ENCODE results near the gene ICA1L. TPM values are rescaled to one million over a fixed set of nuclear protein-coding genes. Genes with fewer than 3 reads are reported as not detected.
"Not testable (repeated sequence)": the region's sequence is repeated elsewhere in the genome, so short reads cannot be mapped to it uniquely, and the experiment has no call there.

ICA1L gene
- 9.7 and 14.4 TPM in 2 replicates for total RNA-seq (2014; rRNA removed; shearing (Covaris generic))

DNA sequence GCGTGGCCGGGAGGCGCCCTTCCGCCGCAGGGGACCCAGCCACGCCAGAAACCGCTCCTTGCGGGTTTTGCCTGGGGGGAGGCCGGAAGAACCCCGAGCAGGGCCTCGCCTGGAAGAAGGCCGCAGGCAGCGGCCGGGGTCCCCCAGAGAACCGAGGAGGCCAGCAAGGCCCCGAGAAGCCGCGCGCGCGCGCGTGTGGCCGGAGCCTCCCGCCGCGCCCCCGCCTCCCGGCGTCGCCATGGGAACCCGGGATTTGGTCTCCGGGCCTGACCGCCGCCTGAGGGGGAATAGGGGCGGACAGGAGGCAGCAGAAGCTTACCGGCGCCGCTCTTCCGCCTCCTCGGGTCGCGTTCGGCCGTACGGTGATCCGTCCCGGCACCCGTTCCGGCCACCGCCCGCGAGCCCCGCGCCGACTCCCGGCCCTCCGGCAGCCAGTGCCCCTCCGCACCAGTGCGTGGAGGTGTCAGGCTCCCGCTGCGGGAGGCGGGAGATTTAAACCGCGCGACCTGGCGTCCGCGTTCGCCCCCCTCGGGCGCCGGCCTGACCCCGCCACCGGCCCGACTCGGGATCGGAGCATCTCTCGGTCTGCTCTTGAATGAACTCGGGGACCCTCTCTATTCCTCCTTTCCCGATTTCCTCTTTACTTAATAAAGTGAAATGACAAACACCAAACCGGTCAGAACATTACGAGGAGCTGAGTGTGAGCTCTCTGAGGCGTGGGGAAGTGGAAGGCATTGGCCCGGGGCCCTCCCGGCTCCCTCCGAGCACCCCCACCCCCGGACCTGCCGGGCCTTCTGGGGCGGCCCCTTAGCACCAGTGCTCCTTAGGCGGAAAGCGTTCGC is at the start of gene ICA1L:
ICA1L (minus strand) TSS at position 467 of the 842 bp plus-strand sequence. CDS start 42,757 bp downstream, outside the sequence.
- DNase-seq (ENCODE audit: low spot score), result peak; percentile 50

DNA sequence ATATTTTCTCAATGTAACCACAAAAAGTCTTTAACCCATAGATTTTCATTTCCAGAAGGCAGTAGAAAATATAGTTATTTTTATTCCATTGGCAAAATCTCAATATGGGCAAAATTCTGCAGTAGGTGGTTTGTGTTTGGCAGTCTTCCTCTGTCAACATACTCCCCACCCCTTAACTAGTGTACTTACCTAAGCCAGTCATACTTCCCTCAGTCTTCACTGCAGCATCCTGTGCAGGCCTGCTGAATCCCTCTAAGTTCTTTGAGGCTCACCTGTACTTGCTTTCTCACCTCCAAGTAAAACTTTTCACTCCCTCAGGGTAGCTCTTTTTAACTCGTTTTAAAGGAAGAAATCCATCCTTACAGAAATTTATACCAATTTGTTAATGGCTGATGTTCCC is 47.3 kb upstream of the ICA1L start:
- DNase-seq (ENCODE audit: low spot score), result no peak

DNA sequence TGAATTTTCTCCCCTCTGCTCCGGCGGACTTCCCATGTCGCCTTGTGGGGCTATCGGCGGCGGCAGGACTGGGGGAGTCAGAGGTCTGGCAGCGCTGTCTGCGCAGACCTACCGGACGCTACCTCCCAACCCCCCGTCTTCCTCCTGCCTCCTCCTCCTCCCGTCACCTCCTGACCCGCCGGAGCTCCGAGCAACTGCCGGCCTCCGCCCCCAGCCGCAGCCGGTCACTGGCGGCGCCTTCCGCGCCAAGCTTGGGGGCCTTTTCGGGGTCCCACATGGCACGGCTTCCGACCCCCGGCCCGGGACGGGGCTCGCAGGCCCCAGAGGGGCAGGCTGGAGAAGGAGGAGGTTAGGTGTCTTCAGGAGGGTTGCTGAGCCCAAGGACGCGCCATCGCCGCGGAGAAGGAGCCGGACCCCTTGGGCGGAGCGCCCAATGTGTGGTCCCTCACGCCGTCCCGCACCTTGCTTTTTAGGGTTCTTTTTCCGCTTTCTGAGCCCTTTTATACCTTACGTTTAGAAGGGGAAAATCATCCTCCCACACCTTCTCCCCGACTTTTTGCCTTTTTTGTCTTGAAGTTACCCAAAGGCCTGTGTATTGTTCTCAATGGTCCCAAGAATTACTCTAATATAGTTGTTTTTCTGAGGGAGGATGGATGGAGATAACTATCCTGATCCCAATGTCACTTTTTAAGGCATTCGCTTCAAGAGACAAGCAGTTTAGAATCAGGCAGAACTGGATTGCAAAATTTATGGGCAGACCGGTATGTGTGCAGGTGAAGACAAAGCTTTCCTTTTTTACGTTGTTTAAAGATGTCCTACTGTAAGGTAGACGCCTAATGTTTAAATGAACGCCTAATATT is 41.0 kb upstream of the ICA1L start:
- not testable (repeated sequence) for DNase-seq (ENCODE audit: low spot score)

DNA sequence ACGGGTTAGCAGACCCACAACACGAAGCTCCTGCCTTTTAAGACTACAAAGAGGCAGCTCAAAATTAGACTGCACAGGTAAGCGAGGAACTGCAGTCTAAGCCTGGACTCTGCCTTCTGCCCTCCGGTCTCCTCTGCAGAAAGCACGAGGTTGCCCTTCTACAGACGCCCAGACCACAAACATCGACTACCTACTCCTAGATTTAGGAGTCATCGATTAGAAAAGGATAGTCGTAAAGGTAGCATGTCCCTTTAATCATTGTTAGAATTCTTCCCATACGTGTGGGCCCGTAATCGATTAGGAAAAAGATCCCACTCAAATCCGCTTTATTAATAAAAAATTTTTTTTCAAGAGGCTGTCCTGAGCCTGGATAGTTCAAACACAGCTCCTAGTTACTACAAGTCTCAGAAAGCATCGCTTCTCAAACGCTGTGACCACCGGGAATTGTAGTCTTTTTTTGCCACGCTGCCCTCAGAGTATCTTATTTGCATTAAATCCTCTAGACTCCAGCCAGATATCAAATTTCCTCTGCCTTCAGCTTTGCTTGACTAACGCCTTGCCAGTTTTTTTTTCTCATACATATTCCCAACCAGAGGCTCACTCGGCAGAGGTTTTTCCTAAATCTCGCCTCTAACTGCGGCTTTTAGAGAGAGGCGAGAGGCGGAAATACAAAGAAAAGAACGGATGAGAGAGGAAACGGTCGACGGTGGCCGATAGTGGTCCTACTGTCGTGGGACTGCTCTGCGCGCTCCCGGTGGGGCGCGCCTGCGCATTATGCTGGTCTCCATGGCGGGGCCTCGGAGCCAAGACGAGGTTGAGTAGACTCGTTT is 40.2 kb upstream of the ICA1L start, which contains the start of the genes CARF and WDR12:
CARF (plus strand) TSS at position 764 of the 830 bp plus-strand sequence. CDS start 29,628 bp downstream, outside the sequence.
WDR12 (minus strand) TSS at position 162 of the 830 bp plus-strand sequence. CDS start 197 bp downstream, outside the sequence.
- DNase-seq (ENCODE audit: low spot score), result peak; percentile 94

DNA sequence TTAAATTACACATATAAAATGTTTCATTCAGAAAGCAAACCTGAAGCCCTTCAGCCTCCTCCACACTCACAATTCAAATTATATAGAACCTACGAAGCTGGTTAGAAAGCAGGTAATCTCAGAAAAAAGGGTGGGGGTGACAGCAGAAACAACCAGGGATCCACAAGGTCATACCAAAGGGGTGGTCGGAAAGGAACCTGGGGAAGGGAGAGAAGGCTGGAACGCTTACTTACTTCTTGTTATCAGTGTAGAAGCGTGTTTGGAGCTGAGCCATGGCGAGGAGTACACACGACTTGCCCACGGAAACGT is 39.6 kb upstream of the ICA1L start:
- no peak for DNase-seq (ENCODE audit: low spot score)

DNA sequence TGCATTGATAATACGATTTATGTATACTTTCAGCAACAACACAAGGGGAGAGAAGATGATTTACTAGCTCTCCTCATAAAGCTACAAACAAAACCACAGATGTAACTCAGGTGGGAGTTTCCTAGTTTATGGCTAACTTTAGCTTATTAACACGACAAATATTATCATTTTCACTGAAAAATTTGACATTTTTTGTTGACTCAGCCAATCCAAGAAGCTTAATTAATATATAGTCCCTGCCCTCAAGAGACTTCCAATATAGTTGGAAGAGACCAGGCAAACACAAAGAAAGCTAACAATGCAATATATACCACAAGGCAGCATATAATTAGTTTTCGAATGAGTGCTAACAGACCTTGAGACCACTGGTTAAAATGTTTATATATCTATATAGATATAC is 39.1 kb upstream of the ICA1L start:
- DNase-seq (ENCODE audit: low spot score), result no peak

DNA sequence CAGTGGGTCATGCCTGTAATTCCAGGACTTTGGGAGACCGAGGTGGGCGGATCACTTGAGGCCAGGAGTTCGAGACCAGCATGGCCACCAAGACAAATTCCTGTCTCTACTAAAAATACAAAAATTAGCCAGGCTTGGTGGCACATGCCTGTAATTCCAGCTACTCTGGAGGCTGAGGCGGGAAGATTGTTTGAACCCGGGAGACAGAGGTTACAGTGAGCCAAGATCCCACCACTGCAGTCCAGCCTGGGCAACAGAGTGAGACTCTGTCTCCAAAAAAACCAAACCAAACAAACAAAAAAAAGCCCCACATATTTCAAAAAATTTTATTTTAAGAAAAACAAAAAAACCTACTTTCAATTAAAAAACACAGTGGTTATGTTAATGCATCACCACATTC is 38.7 kb upstream of the ICA1L start:
- DNase-seq (ENCODE audit: low spot score), result not testable (repeated sequence)

DNA sequence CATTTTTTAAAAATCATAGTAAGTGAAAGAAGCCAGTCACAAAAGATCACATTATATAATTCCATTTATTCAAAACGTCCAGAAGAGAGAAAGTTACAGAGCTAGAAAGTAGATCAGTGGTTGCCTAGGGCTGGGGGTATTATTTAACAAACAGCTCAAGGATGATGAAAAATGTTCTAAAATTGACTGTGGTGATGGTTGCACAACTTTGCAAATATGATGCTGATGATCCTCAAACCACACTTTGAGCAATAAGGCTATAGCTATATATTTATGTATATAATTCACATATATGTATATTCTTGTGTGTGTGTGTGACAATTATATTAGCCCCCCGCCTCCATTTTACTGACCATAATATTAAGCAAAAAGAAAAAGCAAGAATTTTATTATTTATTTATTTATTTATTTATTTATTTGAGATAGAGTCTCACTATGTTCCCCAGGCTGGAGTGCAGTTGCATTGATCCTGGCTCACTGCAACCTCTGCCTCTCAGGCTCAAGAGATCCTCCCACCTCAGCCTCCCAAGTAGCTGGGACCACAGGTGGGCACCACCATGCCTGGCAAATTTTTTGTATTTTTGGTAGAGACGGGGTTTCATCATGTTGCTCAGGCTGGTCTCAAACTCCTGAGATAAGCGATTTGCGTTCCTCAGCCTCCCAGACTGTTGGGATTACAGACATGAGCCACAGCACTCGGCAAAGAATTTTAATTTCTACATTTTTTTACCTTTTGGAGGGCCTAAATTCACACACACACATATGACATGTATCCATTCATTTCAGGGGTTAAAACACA is 38.0 kb upstream of the ICA1L start:
- no peak for DNase-seq (ENCODE audit: low spot score)

DNA sequence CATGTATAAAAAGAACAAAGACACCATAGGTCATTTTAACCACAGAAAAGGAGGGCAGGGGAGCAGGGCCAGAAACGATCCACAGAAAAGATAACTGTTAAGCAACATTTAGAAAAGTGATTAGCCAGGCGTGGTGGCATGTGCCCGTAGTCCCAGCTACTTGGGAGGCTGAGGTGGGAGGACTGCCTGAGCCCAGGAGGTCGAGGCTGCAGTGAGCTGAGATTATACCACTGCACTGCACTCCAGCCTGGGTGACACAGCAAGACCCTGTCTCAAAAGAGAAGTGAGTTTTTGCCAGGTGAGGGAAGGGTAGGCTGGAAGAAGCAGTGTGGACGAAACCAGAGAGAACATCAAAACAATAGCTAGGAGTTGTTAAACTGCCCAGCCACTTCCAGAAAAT is 36.6 kb upstream of the ICA1L start:
- no peak for DNase-seq (ENCODE audit: low spot score)

DNA sequence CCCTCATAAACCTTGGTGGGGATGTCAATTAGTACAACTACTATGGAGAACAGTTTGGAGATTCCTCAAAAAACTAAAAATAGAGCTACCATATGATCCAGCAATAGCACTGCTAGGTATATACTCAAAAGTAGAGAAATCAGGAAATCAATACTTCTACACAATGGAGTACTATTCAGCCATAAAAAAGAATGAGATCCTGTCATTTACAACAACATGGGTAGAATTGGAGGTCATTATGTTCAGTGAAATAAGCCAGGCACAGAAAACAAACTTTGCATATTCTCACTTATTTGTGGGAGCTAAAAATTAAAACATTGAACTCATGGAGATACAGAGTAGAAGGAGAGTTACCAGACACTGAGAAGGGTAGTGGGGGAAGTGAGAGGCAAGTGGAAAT is 33.9 kb upstream of the ICA1L start:
- not testable (repeated sequence) for DNase-seq (ENCODE audit: low spot score)

DNA sequence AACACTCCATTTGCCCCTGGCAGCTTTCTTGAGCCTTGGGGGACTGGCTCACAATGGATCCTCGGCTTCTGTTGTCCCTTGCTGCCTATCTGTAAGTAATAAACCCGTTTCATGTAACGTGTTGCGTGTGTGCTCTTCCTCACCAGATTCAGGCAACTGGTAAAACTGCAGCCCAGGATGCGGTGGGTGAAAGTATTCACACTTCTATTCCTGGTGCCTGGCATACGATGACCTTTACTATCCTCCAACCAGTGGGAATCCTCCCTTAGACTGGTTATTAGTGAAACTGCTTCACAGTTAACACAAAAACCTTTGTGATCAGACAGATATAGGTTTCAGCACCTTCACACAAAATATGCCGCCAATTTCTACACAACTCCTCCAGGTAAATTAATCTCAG is 13.6 kb upstream of the ICA1L start:
- DNase-seq (ENCODE audit: low spot score), result no peak

DNA sequence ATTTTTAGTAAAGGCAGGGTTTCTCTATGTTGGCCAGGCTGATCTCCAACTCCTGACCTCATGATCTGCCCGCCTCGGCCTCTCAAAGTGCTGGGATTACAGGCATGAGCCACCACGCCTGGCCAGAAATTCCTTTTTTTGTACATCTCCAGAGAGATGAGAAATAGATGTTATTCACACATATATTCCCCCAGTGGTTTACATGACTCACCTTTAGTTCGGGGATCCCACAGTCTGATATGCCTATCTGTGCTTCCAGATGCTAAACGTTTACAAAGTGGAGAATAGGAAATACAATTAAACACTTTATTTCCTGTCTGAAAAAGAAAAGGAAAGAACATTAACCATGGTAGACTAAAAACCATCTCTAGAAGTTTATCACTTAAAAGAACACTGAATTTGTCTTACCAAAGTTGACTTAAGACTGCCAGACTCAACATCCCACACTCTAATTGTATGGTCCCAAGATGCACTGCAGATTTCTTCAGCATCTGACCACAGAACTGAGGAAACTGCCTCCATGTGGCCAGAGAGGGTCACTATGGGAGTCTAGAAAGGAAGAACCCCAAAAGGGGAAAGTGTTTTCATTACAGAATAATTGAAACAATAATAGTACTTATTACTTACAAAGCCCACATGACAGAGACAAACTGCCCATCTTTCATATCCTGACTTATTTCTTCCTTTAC is 12.6 kb upstream of the ICA1L start:
- DNase-seq (ENCODE audit: low spot score), result peak; percentile 21

DNA sequence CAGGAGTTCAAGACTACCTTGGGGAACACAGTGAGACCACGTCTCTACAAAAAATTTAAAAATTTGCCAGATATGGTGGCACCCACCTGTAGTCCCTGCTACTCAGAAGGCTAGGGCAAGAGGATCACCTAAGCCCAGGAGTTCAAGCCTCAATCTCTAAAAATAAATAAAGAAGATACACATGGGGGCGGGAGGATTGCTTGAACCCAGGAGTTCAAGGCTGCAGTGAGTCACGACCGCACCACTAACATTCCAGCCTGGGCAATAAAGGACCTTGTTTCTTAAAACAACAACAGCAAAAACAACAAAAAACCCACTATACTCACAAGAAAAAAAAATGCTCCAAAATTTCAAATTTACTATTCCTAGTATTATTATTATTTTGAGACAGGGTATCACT is 10.0 kb upstream of the ICA1L start:
- DNase-seq (ENCODE audit: low spot score), result no peak

DNA sequence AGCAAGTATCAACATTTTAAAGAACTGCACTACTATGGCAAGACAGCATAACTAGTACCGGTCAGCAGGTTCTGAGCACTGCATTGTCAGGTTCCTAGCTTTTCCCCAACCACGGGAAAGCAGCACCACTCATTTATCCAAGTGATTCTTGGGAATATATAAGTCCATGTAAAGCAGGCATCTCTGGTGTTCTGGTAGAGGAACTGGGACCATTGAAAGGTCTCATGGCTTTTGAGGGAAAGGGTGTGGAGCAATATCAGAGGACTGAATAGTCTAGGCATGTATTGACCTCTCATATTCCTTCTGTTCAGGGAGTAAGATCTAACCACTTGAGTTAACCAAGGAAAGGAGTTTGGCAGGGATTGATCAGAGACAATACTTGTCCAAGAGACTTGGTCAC is 6.1 kb upstream of the ICA1L start:
- no peak for DNase-seq (ENCODE audit: low spot score)

DNA sequence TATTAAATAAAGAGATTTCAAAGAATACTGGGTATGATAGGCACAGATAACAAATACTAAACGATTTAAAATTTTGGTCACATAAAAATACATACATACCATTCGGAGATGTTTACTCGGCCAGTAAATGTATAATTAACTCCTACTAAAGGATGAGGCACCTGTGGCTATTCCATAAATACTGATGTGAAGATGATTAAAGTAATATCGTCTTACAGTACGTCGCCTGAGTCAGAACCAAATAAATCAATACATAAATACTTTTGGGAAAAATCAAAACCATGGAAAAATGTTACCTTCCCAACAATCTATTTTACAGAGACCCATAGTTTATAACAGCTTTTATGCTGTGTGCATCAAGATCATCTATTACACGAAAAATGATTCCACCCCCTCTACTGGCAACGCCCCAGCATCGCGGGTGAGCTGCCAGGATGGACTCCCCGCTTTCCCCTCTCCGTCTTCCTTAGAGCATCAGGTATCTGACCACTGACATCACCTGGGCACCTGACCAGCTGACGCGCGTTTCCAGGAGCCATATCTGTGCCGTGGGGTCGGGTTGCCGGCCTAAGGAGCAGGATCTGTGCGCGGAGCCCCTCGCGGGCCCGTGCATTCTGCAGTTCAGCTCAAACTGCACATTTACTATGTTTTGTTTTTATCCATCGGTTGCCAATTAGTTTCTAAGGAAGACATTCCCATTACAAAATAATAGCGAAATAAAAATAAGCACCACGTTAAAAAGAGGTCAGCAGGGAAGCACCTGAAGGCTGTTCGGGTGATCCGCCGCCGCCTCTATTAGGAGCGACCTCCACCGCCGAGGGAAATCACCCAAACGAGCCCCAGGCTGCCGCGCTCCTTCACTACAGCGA is 901 bp downstream of the ICA1L start:
- DNase-seq (ENCODE audit: low spot score), result peak; percentile 65

DNA sequence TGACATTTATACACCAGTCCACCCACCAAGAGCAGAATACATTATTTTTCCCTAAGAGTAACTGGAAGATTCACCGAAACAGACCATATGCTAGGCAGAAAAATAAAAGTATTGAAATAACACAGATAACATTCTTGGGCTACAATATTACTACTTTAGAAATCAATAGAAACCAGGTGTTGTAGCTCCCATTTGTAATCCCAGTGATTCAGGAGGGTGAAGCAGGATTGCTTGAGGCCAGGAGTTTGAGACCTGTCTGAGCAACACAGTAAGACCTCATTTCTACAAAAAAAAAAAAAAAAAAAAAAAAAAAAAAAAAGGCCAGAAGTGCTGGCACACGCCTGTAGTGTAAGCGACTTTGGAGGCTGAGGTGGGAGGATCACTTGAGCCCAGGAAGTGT is 9.6 kb downstream of the ICA1L start:
- DNase-seq (ENCODE audit: low spot score), result no peak

DNA sequence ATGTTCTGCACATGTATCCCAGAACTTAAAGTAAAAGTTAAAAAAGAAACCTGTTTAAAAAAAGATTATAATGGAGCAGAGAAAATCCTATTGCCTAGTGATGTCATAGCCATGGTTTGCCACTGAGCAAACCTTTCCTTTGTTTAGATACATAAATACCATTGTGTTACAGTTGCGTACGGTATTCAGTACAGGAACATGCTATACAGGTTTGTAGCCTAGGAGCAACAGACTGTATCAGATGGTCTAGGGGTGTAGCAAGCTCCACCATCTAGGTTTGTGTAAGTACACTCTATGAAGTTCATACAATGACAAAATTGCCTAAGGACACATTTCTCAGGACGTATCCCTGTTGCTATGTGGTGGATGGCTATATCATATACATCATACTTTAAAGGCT is 13.0 kb downstream of the ICA1L start:
- DNase-seq (ENCODE audit: low spot score), result no peak

DNA sequence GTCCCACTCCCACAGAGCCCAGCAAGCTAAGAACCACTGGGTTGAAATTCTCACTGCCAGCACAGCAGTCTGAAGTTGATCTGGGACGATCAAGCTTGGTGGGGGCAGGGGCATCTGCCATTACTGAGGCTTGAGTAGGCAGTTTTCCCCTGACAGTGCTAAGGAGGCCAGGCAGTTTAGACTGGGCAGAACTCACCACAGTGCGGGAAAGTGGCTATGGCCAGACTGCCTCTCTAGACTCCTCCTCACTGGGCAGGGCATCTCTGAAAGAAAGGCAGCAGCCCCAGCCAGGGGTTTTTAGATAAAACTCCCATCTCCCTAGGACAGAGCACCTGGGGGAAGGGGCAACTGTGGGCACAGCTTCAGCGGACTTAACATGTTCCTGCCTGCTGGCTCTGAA is 22.2 kb downstream of the ICA1L start:
- DNase-seq (ENCODE audit: low spot score), result not testable (repeated sequence)

DNA sequence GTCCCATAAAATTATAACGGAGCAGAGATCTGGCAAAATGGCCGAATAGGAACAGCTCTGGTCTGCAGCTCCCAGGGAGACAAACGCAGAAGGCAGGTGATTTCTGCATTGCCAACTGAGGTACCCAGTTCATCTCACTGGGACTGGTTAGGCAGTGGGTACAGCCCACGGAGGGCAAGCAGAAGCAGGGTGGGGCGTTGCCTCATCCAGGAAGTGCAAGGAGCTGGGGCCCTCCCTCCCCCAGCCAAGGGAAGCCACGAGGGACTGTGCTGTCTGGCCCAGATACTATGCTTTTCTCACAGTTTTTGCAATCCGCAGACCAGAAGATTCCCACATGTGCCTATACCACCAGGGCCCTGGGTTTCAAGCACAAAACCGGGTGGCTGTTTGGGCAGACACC is 22.8 kb downstream of the ICA1L start:
- no peak for DNase-seq (ENCODE audit: low spot score)
